ENCODE measurements around the gene MACF1. TPM values are rescaled to one million over a fixed set of nuclear protein-coding genes. Genes with fewer than 3 reads are reported as not detected.

MACF1 gene
- total RNA-seq, 2 donors from 2014 or later: 107 to 148 TPM

GRCh38 chr1:39333296-39333695 is 128.8 kb downstream of the MACF1 start:
- Histone ChIP-seq H3K9ac (ENCODE audit: low read depth in 2 of 2, low read length in 2 of 2) (no peak overlapping the region), H3K9me3 (no peaks in the 10 kb centered on the region), H3K36me3 (no peaks in the 10 kb centered on the region), H3K27ac (no peak overlapping the region), H3K4me3 (no peak overlapping the region), H3K4me1 (no peaks in the 10 kb centered on the region), H3K27me3 (no peaks in the 10 kb centered on the region)
- TF ChIP-seq CTCF (IDR thresholded peaks at IDR 0.05): no peak
- intact Hi-C loops (cut with DNase I): no loop called here
- DNase-seq: no peak

- Histone ChIP-seq H3K36me3 (peaks cover 4% of the 10 kb centered on the region), H3K4me3 (no peak overlapping the region), H3K4me1 (no peaks in the 10 kb centered on the region), H3K27me3 (no peaks in the 10 kb centered on the region), H3K9me3 (no peaks in the 10 kb centered on the region), H3K27ac (no peak overlapping the region), H3K9ac (ENCODE audit: low read depth in 2 of 2, low read length in 2 of 2) (no peak overlapping the region)
- no peak for DNase-seq
- no peak for TF ChIP-seq CTCF (IDR thresholded peaks at IDR 0.05)
- intact Hi-C loops (cut with DNase I): no loop called here
These were observed 130.7 kb downstream of the MACF1 start for GRCh38 chr1:39335216-39335615.

GRCh38 chr1:39337067-39337466 is 132.6 kb downstream of the MACF1 start:
- intact Hi-C loops (cut with DNase I): no loop called here
- no peak for DNase-seq
- H3K4me1 ChIP-seq: no peaks in the 10 kb centered on the region
- no peak overlapping the region for H3K27ac ChIP-seq
- H3K27me3 ChIP-seq: no peaks in the 10 kb centered on the region
- peaks cover 4% of the 10 kb centered on the region for H3K36me3 ChIP-seq
- H3K9ac ChIP-seq (ENCODE audit: low read depth in 2 of 2, low read length in 2 of 2): no peak overlapping the region
- H3K9me3 ChIP-seq: no peaks in the 10 kb centered on the region
- no peak overlapping the region for H3K4me3 ChIP-seq
- no peak for TF ChIP-seq CTCF (IDR thresholded peaks at IDR 0.05)

GRCh38 chr1:39342776-39343175 is 138.3 kb downstream of the MACF1 start:
- intact Hi-C loops (cut with DNase I): no loop called here
- Histone ChIP-seq H3K9ac (ENCODE audit: low read depth in 2 of 2, low read length in 2 of 2) (no peak overlapping the region), H3K9me3 (no peaks in the 10 kb centered on the region), H3K36me3 (peaks cover 6% of the 10 kb centered on the region), H3K4me1 (no peaks in the 10 kb centered on the region), H3K27ac (no peak overlapping the region), H3K27me3 (no peaks in the 10 kb centered on the region), H3K4me3 (no peak overlapping the region)
- no peak for DNase-seq
- no peak for TF ChIP-seq CTCF (IDR thresholded peaks at IDR 0.05)

- DNase-seq: peak; percentile 72
- Histone ChIP-seq H3K36me3 (peaks cover 19% of the 10 kb centered on the region), H3K27me3 (no peaks in the 10 kb centered on the region), H3K9ac (ENCODE audit: low read depth in 2 of 2, low read length in 2 of 2) (peak overlapping the region in 1 of 2 donors; percentile 26), H3K27ac (no peak overlapping the region), H3K9me3 (no peaks in the 10 kb centered on the region), H3K4me3 (no peak overlapping the region), H3K4me1 (no peaks in the 10 kb centered on the region)
- TF ChIP-seq CTCF (IDR thresholded peaks at IDR 0.05): no peak
- intact Hi-C loops (cut with DNase I): no loop called here
These were observed 140.1 kb downstream of the MACF1 start for GRCh38 chr1:39344394-39345154.

Measured in colonic mucosa (tissue), 4 donors.